GM21723 (cell line): ENCODE data around the gene PKNOX1.
"Not testable (repeated sequence)": the region's sequence is repeated elsewhere in the genome, so short reads cannot be mapped to it uniquely, and the experiment has no call there.

Experiments used
- ATAC-seq: cut with Tn5 transposase; IDR thresholded peaks from one replicate; pipeline ENCODE4 v1.9.1; 2021; ENCODE audit warnings: mild to moderate bottlenecking, moderate library complexity; ENCODE audit not compliant: unreplicated experiment

Gene PKNOX1

DNA sequence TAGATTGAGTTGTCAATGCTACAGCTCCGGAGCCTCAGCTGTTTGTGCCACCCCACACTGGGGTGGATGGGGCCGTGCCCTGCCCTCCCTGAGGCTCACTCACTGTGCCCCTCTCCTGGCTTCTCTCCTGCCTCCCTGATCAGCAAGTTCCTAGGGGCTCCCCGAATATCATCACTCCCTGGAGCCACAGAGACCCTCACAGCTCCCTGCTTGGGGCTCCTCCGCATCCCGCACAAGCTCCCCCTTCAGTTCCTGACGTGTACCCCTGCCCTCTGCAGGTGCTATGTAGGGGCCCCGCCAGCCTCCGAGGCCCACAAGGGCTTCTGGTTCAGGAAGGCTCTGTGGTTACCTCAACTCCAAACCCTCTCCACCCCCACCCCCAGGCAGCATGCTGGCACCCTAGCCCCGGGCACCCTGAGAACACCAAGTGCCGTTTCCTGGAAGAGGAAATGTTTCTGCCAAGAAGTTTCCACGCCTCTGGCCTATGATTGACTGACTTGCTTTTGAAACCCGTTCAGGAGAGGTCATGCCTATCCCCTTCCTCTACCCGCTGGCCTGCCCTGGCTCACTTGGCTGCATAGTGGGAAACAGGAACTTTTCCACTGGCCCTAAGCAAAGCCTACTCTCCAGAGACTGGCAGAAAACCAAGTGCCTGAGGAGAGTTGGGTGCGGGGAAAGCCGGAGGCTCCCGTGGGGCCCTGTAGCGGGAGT, 71.0 kb downstream of the PKNOX1 start:
- ATAC-seq, result not testable (repeated sequence)

GRCh38 chr21:43045876-43046821, 71.8 kb downstream of the PKNOX1 start:
- ATAC-seq, result not testable (repeated sequence)

- not testable (repeated sequence) for ATAC-seq
These were observed 78.8 kb downstream of the PKNOX1 start for GRCh38 chr21:43053112-43053511.

- not testable (repeated sequence) for ATAC-seq
These were observed 88.7 kb downstream of the PKNOX1 start for GRCh38 chr21:43062955-43063664.

GRCh38 chr21:43064265-43064917, 90.0 kb downstream of the PKNOX1 start:
- not testable (repeated sequence) for ATAC-seq

- ATAC-seq, result not testable (repeated sequence)
These were observed 91.6 kb downstream of the PKNOX1 start for GRCh38 chr21:43065991-43066390.

- not testable (repeated sequence) for ATAC-seq
These were observed 92.3 kb downstream of the PKNOX1 start for GRCh38 chr21:43066690-43067089.

DNA sequence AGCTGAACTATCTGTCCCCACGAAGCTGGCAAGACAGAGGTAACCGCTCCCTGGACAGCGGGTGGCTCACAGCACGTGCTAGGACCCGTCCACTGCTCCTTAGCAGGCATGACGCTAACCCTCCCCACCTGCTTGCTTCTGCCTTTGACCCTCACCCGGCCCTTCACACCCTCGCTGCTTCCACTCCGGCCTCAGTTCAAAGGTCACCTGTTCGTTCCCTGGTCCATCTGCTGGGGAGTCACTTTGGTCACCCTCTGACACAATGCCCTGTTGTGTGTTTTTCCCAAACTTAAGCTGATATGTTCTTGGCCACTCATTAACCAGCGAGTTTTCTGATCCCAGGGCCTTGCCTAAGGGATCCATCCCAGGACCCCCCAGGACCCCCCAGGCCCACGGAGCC, 93.7 kb downstream of the PKNOX1 start:
- not testable (repeated sequence) for ATAC-seq

DNA sequence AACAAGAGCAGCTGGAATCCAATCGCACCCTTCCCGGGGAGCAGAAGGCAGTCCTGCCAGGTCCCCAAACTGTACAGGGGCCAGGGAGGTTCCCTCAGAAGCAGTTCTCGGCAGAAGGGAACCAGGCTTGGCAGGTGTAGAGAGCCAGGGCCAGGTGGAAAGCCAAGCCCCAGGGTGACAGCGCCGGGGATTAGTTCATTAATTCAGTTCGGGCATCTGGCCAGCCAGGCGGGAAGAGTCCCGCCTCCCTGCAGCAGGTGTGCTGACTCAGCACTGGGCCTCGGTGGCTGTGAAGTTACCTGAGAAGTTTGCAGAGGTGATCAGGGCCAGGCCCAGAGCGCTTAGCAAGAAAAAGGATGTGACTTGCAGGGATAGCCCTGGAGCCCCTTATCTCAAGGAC, 95.3 kb downstream of the PKNOX1 start:
- ATAC-seq, result not testable (repeated sequence)

DNA sequence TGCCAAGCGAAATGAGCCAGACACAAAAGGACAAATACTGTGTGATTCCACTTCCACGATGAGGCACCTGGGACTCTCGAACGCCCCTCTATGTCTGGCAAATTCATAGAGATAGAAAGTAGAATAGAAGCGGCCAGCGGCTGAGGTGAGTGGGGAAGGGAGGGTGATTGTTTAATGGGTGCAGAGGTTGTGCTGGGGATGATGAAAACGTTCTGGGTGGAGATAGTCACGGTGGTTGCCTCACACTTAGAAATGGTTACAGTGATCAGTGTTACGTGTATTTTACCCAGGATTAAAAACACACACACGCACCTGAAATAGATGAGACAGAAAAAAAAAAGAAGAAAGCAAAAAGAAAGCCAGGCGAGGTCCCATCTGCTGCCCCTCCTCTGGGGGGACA, 98.4 kb downstream of the PKNOX1 start:
- not testable (repeated sequence) for ATAC-seq

DNA sequence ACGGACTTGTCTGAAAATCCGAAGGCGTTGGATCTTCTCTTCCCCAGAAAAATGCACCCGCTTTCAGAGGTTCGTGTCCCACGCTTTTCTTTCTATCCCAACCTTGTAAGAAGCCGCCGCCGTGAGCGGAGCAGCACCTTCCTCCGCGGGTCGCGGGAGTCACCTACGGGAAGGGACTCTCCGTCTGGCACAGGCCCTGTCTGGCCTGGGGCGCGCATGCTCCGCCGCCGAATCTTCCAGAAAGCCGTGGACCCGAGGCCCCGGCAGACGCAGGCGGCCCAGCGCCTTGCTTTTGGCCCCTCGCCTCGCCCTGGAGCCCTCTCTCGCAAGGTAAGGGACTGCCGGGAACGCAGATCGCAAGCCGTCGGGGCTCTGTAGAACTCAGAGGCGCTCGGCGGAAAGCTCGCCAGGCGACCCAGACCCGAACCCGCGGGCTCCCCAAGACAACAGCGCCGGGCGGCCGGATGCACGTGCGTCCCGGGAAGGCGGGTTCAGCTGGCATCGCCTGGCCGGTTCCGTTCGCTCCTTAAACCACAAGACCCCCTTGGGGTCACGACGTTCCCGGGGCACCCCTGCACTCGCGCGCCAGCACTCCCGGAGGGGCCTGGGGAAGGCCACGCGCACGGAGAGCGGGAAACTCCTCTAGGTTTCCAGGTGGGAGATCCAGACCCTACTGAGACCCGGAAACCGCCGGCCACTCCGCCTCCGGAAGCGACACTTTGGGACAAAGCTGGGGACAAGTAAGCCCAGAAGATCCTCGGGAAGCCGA, 100.2 kb downstream of the PKNOX1 start:
- ATAC-seq, result not testable (repeated sequence)

GRCh38 chr21:43075170-43076022, 101.0 kb downstream of the PKNOX1 start, which contains the start of gene CBS:
CBS (minus strand) TSS chr21:43075835; CDS start chr21:43072193, 3,642 bp downstream.
- not testable (repeated sequence) for ATAC-seq

GRCh38 chr21:43076023-43076637, 101.8 kb downstream of the PKNOX1 start:
- ATAC-seq, result not testable (repeated sequence)

- ATAC-seq, result not testable (repeated sequence)
These were observed 102.3 kb downstream of the PKNOX1 start for GRCh38 chr21:43076643-43077042.

GRCh38 chr21:43082587-43083300, 108.4 kb downstream of the PKNOX1 start:
- ATAC-seq, result not testable (repeated sequence)
